Measurements from ENCODE around the gene RANBP1.

Gene RANBP1

GRCh38 chr22:20109411-20110358 lies 6.2 kb upstream of the RANBP1 start:
- no peak for DNase-seq

- no peak for DNase-seq
Measured at GRCh38 chr22:20110359-20110985, 5.4 kb upstream of the RANBP1 start.

GRCh38 chr22:20111045-20111688 lies 4.7 kb upstream of the RANBP1 start:
- DNase-seq, result no peak

DNA sequence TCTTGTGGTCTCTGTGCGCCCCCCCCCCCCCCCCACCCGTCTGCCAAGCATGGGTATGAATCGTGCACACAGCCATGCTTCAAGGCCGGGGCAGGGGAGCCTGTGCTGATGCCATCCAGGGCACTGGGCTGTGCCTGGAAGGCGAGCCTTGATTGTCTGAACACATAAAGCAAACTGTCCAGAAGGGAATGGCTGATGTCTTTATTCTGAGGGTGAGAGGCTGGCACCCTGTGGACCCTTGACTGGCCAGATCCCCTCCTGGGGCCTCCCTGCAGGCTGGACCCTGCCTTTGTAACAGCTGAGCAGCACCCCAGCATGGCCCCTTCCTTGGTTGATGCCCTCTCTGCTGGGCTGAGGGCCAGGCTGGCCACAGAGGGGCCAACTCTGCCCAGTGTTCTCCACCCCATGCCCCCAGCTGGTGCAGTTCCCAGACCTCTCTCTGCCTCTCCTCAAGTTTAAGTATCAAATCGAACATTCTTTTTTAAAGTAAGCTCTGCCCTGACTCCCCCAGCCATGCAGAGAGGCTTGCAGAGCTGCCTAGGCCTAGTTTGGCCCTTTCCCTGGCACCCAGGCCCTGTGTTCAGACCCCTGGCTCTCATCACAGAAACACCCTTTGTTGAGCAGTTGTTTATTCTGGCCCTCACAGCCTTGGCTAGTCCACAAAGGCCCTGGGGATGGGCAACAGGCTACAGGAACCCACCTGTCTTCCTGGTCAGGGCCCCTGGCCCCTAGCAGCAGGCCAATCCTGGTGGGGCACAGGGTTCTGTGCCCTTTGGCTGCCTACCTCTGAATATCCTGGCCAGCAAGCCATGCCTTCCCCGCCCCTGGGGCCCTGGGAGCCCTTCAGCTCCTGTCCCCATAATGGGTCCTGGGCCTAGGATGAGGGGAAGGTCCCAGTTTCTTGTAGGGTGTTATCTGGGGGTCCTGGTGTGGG lies 3.9 kb upstream of the RANBP1 start:
- DNase-seq, result no peak

DNA sequence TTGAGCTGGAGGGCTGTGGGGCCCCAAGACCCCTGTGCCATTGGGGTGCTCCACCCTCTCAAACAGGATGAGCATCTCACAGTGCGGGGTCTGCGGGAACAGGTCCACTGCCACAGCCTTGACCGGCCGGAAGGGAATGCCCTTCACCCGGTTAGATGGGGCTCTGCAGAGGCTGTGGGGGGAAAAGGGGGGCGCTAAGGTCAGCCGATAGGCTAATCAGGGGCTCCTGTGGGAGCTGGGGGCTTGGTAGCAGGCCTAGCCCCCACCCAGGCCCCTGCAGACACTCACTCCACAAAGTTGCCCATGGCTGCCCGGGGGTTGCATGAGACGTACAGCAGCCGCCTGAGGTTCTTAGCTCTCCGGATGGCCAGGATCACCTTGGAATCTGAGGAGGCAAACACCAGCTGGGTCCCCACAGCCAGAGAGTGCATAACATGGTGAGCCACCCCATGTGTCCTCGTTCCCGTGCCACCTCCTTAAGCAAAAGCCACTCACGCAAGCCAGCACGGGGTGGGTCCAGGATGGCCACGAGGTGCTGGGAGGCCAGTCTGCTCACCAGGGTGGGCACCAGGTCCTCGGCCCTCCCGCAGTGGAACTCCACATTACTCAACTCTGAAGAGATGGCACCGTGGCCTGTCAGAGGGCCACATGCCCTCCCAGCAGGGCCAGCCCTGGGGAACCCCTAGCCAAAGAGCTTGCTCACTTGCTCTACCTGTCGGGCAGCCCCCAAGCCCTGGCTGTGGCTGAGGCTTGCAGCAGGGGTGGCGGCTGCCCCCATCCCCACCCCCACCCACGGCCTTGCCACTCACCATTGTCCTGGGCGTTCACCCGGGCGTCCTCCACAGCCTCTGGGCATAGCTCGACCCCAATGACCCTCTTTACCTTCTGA lies 3.0 kb upstream of the RANBP1 start:
- DNase-seq, result no peak

DNA sequence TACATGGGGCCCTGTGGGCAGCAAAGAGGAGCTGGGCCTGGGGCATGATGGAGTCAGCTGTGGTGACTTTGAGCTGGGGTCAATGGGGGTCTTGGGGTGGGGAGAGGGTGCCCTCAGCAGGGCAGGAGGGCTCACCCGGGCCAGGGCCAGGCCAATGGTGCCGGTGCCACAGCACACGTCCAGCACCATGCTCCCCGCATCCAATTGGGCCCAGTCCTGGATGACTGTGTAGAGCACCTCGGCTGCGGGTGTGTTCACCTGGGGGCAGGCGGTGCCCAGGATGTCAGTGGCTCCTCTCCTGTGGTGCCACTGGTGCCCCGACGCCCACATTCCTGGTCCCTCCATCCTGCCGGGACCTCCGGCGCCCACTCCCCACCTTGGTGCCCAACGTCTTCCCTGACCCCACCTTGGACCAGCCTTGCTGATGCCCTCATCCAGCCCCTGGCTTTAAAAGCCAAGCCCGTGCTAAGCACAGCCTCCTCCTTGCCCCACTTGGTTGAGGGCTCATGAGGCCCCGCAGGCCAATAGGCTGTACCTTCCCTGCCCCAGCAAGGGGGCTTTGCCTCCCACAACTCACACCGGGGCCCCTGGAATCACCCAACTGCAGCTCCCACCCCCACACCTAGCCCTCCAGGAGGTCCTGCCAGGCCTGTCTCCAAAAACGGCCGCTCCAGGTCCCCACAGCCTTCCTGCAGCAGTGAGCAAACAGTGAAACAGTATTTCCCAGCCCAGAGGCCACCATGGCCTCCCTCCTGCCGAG lies 2.2 kb upstream of the RANBP1 start:
- no peak for DNase-seq

DNA sequence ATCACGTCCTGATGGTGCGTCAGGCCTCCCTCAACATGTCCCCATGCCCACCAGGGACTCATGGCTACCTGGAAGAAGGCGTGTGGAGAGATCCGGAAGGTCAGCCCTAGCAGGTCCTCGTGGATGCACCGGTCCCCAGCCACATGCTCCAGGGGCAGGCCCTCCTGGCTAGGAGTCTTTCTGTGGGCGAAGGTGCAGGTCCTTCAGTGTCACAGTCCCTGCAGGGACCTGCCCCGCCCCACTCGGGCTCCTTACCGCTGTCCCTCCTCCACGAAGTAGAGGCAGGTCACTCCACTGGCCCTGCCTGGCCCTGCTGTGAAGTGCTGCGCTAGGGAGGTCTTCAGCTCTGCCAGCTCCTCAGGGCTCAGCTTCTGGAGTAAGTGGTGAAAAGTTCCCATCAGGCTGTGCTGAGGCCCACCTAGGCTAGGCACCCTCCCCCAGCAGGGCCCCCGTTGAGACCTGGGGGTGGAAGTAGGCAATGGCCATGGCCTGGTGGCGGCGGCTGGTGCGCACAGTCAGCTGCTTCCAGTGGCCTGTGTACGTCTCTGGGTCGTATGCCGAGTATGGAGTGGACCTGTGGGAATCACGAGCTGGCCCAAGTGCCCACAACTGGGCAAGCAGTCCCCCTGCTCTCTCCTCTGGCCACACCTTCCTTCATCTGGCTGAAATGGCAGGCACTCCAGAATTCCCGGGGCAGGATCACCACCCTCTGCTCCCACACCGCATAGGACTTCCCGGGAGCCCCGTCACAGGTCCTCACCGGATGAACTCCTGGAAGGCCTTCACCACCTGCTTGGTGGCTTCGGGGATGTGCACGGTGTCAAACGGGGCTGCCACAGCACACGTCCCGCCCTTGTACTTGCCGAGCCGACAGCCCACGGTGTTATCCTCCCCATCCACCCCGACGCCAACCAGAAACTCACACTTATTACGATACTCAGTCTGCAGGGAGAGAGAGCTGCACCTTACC lies 1.1 kb upstream of the RANBP1 start:
- DNase-seq, result no peak

- DNase-seq, result no peak
Measured at GRCh38 chr22:20116376-20116950, 559 bp downstream of the RANBP1 start.

DNA sequence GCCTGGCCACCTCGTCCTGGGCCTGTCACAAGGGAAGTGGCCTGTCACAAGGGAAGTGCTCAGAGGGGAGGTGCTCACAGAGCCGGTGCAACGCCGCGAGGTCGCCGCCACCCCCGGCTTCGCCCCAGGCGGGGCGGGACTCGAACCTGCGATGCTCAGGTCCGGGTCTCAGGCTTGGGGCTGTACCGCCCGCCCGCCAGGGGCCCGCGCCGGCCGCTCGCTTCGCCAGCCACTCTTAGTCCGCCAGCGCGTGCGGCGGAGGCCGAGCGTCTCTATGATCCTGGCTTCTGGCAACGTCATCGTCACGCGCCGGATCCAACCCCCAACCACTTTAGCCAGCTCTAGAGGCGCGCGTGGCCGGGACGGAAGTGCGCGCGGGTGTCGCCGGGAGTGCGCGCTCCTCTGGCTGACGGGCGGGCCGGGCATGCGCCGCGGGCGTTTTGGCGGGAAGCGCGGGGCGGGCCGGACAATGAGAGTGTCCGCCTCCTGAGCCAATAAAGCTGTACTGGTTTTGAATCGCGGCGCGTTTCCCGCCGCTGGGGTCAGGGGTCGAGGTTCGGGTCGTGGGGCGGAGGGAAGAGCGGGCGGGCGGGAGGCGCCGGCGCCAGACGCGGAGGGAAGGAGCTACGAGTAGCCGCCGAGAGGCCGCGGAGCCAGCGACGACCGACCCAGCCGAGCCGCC lies 1.2 kb downstream of the RANBP1 start, which contains the start of gene TRMT2A:
TRMT2A (minus strand) TSS at position 276 of the 682 bp plus-strand sequence. CDS start 320 bp downstream, outside the sequence.
- peak; percentile 94 for DNase-seq

- no peak for DNase-seq
Measured at GRCh38 chr22:20117633-20118299, 1.9 kb downstream of the RANBP1 start.

- DNase-seq, result no peak
Measured at GRCh38 chr22:20118300-20119020, 2.6 kb downstream of the RANBP1 start.

DNA sequence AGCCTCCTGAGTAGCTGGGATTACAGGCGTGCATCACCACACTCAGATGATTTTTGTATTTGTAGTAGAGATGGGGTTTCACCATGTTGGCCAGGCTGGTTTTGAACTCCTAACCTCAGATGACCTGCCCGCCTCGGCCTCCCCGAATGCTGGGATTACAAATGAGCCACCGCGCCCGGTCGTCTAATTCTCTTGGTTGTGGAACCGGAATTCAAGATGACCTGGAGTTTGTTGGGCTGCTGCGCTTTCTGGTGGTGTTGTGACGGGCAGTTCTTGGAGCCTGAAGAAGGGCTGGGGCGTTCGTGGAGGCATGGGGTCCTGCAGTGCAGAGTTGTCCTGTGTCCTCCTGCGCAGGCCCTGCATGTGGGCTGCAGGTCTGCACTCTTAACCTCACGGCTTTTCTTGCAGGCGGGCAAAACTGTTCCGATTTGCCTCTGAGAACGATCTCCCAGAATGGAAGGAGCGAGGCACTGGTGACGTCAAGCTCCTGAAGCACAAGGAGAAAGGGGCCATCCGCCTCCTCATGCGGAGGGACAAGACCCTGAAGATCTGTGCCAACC lies 6.0 kb downstream of the RANBP1 start:
- DNase-seq, result no peak

DNA sequence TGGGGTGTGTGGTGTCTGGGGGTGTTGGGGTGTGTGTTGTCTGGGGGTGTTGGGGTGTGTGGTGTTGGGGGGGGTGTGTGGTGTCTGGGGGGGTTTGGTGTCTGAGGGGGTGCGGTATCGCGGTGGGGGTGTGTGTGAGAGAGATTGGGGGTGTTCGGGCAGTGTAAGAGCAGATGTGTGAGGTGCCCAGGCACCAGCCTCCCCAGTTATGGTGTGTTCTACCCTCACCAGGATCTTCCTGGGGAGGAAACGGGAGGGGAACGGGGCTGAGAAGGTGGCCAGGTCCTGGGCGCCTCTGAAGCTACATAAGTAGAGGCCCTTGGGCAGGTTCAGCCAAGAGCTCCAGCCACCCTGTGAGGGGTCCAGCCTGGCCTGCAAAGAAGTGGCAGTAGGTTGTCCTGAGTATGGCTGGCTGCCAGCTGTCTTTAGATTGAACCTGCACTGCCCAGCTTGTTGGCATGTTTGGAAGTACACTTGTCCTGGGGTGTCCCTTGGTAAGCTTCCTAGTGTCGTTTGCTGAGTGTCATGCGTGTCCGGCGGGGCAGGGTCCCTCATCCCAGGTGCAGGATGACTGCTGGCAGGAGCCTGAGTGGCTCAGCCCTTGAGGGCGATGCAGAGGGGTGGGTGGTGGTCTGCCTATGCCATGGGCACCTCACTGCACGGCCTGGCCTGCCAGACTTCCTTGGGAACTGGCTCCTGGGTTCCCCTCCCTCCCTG lies 7.6 kb downstream of the RANBP1 start:
- DNase-seq, result no peak

DNA sequence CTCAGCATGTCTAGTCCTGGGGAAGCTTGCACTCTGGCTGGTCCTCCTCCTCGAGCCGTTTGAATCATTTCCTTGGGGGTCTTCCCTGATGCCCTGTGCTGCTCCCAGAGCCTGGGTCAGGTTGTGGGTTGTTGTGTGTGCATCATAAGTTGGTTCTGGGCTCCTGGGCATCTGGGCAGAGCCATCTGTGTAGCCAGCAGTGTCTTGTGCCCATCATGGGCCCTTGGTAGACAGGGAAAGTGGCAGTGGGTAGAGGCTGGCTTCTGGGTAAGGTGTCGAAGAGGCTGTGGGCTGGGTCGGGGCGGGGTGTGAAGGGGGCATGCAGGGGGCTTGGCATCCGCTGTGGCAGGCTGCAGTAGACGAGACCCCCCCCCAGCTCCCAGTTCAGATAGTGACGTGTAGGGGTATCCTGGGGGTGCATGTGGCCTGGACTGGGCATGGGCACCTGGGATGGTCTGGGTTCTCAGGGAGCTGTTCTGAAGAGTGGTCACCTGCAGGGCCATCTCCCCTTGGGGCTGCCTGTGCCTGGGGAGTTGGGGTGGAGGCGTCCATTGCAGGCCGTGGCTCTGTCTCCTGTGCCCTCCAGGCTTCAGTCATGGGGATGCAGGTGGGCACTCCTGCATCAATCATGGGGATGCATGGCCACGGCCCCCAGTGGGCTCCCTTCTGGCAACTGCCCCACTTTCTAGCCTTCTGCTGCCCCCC lies 8.3 kb downstream of the RANBP1 start:
- DNase-seq, result no peak

All from GOT3 (cell line).